ENCODE data around the gene CTRB2.
A peak's percentile ranks its signal among the peaks of the same experiment; 100 is the strongest.
"Not testable (repeated sequence)": the region's sequence is repeated elsewhere in the genome, so short reads cannot be mapped to it uniquely, and the experiment has no call there.

The CTRB2 gene

GRCh38 chr16:75244225-75244809 lies 37.4 kb upstream of the CTRB2 start:
- peak overlapping the region in 20 of 21 experiments; percentile 31 to 96 (median 78) for H3K27ac ChIP-seq
- H3K4me3 ChIP-seq: no peak overlapping the region

GRCh38 chr16:75243667-75244224 lies 36.8 kb upstream of the CTRB2 start:
- H3K27ac ChIP-seq: peak overlapping the region in 12 of 21 experiments; percentile 32 to 96 (median 82)
- no peak overlapping the region for H3K4me3 ChIP-seq

GRCh38 chr16:75242436-75243078 lies 35.6 kb upstream of the CTRB2 start:
- H3K4me3 ChIP-seq, H3K27ac ChIP-seq: not testable (repeated sequence)

- no peak overlapping the region for H3K4me3 ChIP-seq
- H3K27ac ChIP-seq: no peak overlapping the region
These were observed 35.0 kb upstream of the CTRB2 start for GRCh38 chr16:75241955-75242354.

GRCh38 chr16:75241412-75241811 lies 34.5 kb upstream of the CTRB2 start:
- Histone ChIP-seq H3K4me3 (no peak overlapping the region), H3K27ac (peak overlapping the region in 1 of 21 experiments; percentile 61)

- not testable (repeated sequence) for H3K4me3 ChIP-seq, H3K27ac ChIP-seq
These were observed 33.7 kb upstream of the CTRB2 start for GRCh38 chr16:75240633-75241032.

- no peak overlapping the region for H3K4me3 ChIP-seq
- H3K27ac ChIP-seq: peak overlapping the region in 11 of 21 experiments; percentile 10 to 86 (median 67)
These were observed 32.7 kb upstream of the CTRB2 start for GRCh38 chr16:75239542-75240122.

GRCh38 chr16:75238853-75239541 lies 32.0 kb upstream of the CTRB2 start:
- H3K4me3 ChIP-seq: no peak overlapping the region

GRCh38 chr16:75238132-75238852 lies 31.3 kb upstream of the CTRB2 start:
- H3K27ac ChIP-seq: peak overlapping the region in 14 of 21 experiments; percentile 10 to 86 (median 66)
- no peak overlapping the region for H3K4me3 ChIP-seq

More at GRCh38 chr16:75238853-75239541, 32.0 kb upstream of the CTRB2 start:
- H3K27ac ChIP-seq: peak overlapping the region in 14 of 21 experiments; percentile 10 to 86 (median 66)

GRCh38 chr16:75237398-75238131 lies 30.6 kb upstream of the CTRB2 start:
- Histone ChIP-seq H3K27ac (peak overlapping the region in 12 of 21 experiments; percentile 10 to 86 (median 67)), H3K4me3 (no peak overlapping the region)

GRCh38 chr16:75236736-75237397 lies 29.9 kb upstream of the CTRB2 start:
- H3K27ac ChIP-seq: no peak overlapping the region

GRCh38 chr16:75236232-75236631 lies 29.3 kb upstream of the CTRB2 start:
- H3K4me3 ChIP-seq: no peak overlapping the region
- no peak overlapping the region for H3K27ac ChIP-seq

More at GRCh38 chr16:75236736-75237397, 29.9 kb upstream of the CTRB2 start:
- H3K4me3 ChIP-seq: no peak overlapping the region

GRCh38 chr16:75235721-75236193 lies 28.8 kb upstream of the CTRB2 start:
- H3K4me3 ChIP-seq: no peak overlapping the region
- no peak overlapping the region for H3K27ac ChIP-seq

GRCh38 chr16:75234856-75235696 lies 28.1 kb upstream of the CTRB2 start:
- Histone ChIP-seq H3K27ac (peak overlapping the region in 2 of 21 experiments; percentile 25 to 50), H3K4me3 (no peak overlapping the region)

- Histone ChIP-seq H3K27ac (peak overlapping the region in 5 of 21 experiments; percentile 23 to 64 (median 50)), H3K4me3 (no peak overlapping the region)
These were observed 26.6 kb upstream of the CTRB2 start for GRCh38 chr16:75233611-75233938.

- Histone ChIP-seq H3K27ac (no peak overlapping the region), H3K4me3 (no peak overlapping the region)
These were observed 24.6 kb upstream of the CTRB2 start for GRCh38 chr16:75231570-75231969.

- no peak overlapping the region for H3K27ac ChIP-seq
- no peak overlapping the region for H3K4me3 ChIP-seq
These were observed 23.6 kb upstream of the CTRB2 start for GRCh38 chr16:75230471-75231110.
